Neural crest cell (in vitro differentiated cells): ENCODE data around the gene CD247. TPM values are rescaled to one million over a fixed set of nuclear protein-coding genes. Genes with fewer than 3 reads are reported as not detected.
A peak's percentile ranks its signal among the peaks of the same experiment; 100 is the strongest.

Experiments used
- DNase-seq: peaks from one replicate; pipeline ENCODE4 v3.0.0; 2021; ENCODE audit warnings: low read depth, mixed read lengths, low spot score
- H3K27ac Mint-ChIP-seq: one replicate; pipeline ENCODE4 v1.8.0; 2021; ENCODE audit warnings: mild to moderate bottlenecking, mixed read lengths; ENCODE audit not compliant: unreplicated experiment
- H3K27me3 Mint-ChIP-seq: 2 replicates; pipeline ENCODE4 v1.8.0; 2021; ENCODE audit warnings: low read depth, mild to moderate bottlenecking, mixed read lengths
- H3K36me3 Mint-ChIP-seq: 2 replicates; pipeline ENCODE4 v1.8.0; 2021; ENCODE audit warnings: low read depth, mild to moderate bottlenecking, mixed read lengths
- H3K4me1 Mint-ChIP-seq: 2 replicates; pipeline ENCODE4 v1.8.0; 2021; ENCODE audit warnings: mixed read lengths
- H3K4me3 Mint-ChIP-seq: one replicate; pipeline ENCODE4 v1.8.0; 2021; ENCODE audit warnings: mild to moderate bottlenecking, mixed read lengths
- H3K9me3 Mint-ChIP-seq: 2 replicates; pipeline ENCODE4 v1.8.0; 2021; ENCODE audit warnings: mixed read lengths
- total RNA-seq: library from RNA; stranded (reverse); gene quantifications from 2 replicates; pipeline ENCODE4 v1.2.1, GENCODE V29; 2021
- TF ChIP-seq, protein P1 (sequence below): fragments of 200-600 bp; sonication (generic); conservative IDR thresholded peaks from 2 replicates; pipeline ENCODE4 v1.5.0; 2021; ENCODE audit warnings: antibody characterized with exemption, mild to moderate bottlenecking

Gene CD247
- total RNA-seq, 1 donor from 2014 or later: 3.9 TPM

DNA sequence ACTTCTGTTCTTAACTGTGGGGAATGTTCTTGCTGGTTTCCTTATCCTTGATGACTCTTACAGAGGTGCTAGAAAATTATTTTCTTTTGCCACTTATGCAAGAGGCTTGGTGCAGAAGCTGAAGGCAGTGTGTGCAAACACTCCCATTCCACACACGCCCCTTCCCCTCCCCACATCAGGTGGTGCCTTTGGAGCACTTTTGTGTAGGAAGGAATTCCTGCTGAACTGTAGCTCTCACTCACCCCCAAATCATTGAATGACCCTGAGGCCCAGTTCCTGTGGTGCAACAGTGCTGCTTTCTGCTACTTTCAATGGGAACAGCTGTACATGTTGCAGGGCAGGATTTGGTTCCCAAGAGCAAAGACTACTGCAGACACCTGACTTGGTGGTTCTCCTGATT lies 101.8 kb downstream of the CD247 start:
- Mint-ChIP-seq H3K36me3 (peaks cover 8% of the 10 kb centered on the region), H3K27ac (no peak overlapping the region), H3K4me1 (peaks cover 22% of the 10 kb centered on the region), H3K4me3 (no peak overlapping the region), H3K27me3 (no peaks in the 10 kb centered on the region), H3K9me3 (no peaks in the 10 kb centered on the region)
- TF ChIP-seq, protein P1, sequence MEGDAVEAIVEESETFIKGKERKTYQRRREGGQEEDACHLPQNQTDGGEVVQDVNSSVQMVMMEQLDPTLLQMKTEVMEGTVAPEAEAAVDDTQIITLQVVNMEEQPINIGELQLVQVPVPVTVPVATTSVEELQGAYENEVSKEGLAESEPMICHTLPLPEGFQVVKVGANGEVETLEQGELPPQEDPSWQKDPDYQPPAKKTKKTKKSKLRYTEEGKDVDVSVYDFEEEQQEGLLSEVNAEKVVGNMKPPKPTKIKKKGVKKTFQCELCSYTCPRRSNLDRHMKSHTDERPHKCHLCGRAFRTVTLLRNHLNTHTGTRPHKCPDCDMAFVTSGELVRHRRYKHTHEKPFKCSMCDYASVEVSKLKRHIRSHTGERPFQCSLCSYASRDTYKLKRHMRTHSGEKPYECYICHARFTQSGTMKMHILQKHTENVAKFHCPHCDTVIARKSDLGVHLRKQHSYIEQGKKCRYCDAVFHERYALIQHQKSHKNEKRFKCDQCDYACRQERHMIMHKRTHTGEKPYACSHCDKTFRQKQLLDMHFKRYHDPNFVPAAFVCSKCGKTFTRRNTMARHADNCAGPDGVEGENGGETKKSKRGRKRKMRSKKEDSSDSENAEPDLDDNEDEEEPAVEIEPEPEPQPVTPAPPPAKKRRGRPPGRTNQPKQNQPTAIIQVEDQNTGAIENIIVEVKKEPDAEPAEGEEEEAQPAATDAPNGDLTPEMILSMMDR: no peak
- DNase-seq: no peak

- no peaks in the 10 kb centered on the region for H3K27me3 Mint-ChIP-seq
- H3K4me3 Mint-ChIP-seq: no peak overlapping the region
- no peaks in the 10 kb centered on the region for H3K9me3 Mint-ChIP-seq
- H3K36me3 Mint-ChIP-seq: peaks cover 8% of the 10 kb centered on the region
- H3K27ac Mint-ChIP-seq: no peak overlapping the region
- TF ChIP-seq, protein P1: no peak
- peaks cover 21% of the 10 kb centered on the region for H3K4me1 Mint-ChIP-seq
- no peak for DNase-seq
These were observed 105.0 kb downstream of the CD247 start for GRCh38 chr1:167413328-167413727.

GRCh38 chr1:167412920-167413319 lies 105.4 kb downstream of the CD247 start:
- TF ChIP-seq, protein P1: no peak
- H3K36me3 Mint-ChIP-seq: peaks cover 8% of the 10 kb centered on the region
- no peaks in the 10 kb centered on the region for H3K9me3 Mint-ChIP-seq
- H3K4me1 Mint-ChIP-seq: peaks cover 17% of the 10 kb centered on the region
- H3K27ac Mint-ChIP-seq: no peak overlapping the region
- H3K27me3 Mint-ChIP-seq: no peaks in the 10 kb centered on the region
- H3K4me3 Mint-ChIP-seq: no peak overlapping the region
- no peak for DNase-seq

GRCh38 chr1:167412072-167412471 lies 106.3 kb downstream of the CD247 start:
- Mint-ChIP-seq H3K9me3 (no peaks in the 10 kb centered on the region), H3K36me3 (peaks cover 8% of the 10 kb centered on the region), H3K4me1 (peaks cover 8% of the 10 kb centered on the region), H3K4me3 (no peak overlapping the region), H3K27ac (no peak overlapping the region), H3K27me3 (no peaks in the 10 kb centered on the region)
- no peak for DNase-seq
- TF ChIP-seq, protein P1: no peak

- DNase-seq: no peak
- TF ChIP-seq, protein P1: peak; percentile 41
- Mint-ChIP-seq H3K27ac (no peak overlapping the region), H3K36me3 (peaks cover 8% of the 10 kb centered on the region), H3K27me3 (no peaks in the 10 kb centered on the region), H3K4me3 (no peak overlapping the region), H3K9me3 (no peaks in the 10 kb centered on the region), H3K4me1 (peaks cover 9% of the 10 kb centered on the region)
These were observed 109.1 kb downstream of the CD247 start for GRCh38 chr1:167409183-167409582.

DNA sequence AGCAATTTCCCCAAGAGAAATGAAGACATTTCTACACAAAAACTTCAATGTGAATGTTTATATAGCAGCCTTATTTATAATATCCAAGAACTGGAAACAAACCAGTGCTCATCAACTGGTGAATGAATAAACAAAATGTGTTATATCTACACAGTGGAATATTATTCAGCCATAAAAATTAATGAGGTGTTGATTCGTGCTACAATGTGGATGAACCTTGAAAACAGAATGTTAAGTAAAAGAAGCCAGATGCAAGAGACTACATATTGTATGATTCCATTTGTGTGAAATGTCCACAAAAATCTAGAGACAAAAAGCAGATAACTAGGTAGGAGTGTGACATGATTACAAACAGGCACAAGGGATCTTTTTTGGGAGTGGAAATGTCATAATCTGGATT lies 110.0 kb downstream of the CD247 start:
- no peak overlapping the region for H3K27ac Mint-ChIP-seq
- DNase-seq: no peak
- peaks cover 17% of the 10 kb centered on the region for H3K4me1 Mint-ChIP-seq
- no peak overlapping the region for H3K4me3 Mint-ChIP-seq
- H3K27me3 Mint-ChIP-seq: no peaks in the 10 kb centered on the region
- TF ChIP-seq, protein P1: no peak
- no peaks in the 10 kb centered on the region for H3K9me3 Mint-ChIP-seq
- H3K36me3 Mint-ChIP-seq: peaks cover 8% of the 10 kb centered on the region
